ENCODE data around the gene ZNF649. TPM values are rescaled to one million over a fixed set of nuclear protein-coding genes. Genes with fewer than 3 reads are reported as not detected.
"Not testable (repeated sequence)": the region's sequence is repeated elsewhere in the genome, so short reads cannot be mapped to it uniquely, and the experiment has no call there.

The ZNF649 gene
- total and polyA plus RNA-seq, 2 experiments from 2014 or later: 3.8 to 5.8 TPM

GRCh38 chr19:51926426-51926783 is 21.6 kb upstream of the ZNF649 start:
- Histone ChIP-seq H4K20me1 (ENCODE audit: insufficient read depth) (no peaks in the 10 kb centered on the region), H3K9me3 (ENCODE audit: low read depth) (no peaks in the 10 kb centered on the region), H3K4me2 (ENCODE audit: unreplicated experiment) (peak overlapping the region; percentile 79), H3K9ac (peak overlapping the region; percentile 82), H3K4me1 (ENCODE audit: insufficient read depth) (no peaks in the 10 kb centered on the region), H2AFZ (peak overlapping the region; percentile 97), H3K4me3 (peak overlapping the region; percentile 93), H3K36me3 (ENCODE audit: low read depth) (peaks cover 7% of the 10 kb centered on the region; the same call in 1 of the 2 replicates), H3K79me2 (ENCODE audit: insufficient read depth) (peaks cover 17% of the 10 kb centered on the region), H3K9me2 (ENCODE audit: insufficient read depth) (no peaks in the 10 kb centered on the region), H3K27ac (no peak overlapping the region), H3F3A (ENCODE audit: insufficient read depth) (no peaks in the 10 kb centered on the region), H3K27me3 (replicated peaks; ENCODE audit: insufficient read depth) (no peaks in the 10 kb centered on the region)
- in situ Hi-C loops (cut with MboI): no loop called here
- DNase-seq: no peak
- TF ChIP-seq EZH2 (IDR thresholded peaks at IDR 0.05; ENCODE audit: insufficient read depth, poor library complexity, severe bottlenecking) (no peak), EZH2phosphoT487 (IDR thresholded peaks at IDR 0.05; ENCODE audit: insufficient read depth, low read depth) (no peak)
- WGBS, 2 experiments (ENCODE audit: low coverage in 1 of 2, low lambda C conversion rate in 2 of 2, missing lambda C conversion rate in 2 of 2): 29% methylated on average over 11 of the region's 11 CpGs

GRCh38 chr19:51921949-51922348 is 17.1 kb upstream of the ZNF649 start:
- no peaks in the 10 kb centered on the region for H3K79me2 ChIP-seq (ENCODE audit: insufficient read depth)
- H3K36me3 ChIP-seq (ENCODE audit: low read depth): no peaks in the 10 kb centered on the region
- H3K27ac ChIP-seq: no peak overlapping the region
- no peak for TF ChIP-seq EZH2 (IDR thresholded peaks at IDR 0.05; ENCODE audit: insufficient read depth, poor library complexity, severe bottlenecking)
- TF ChIP-seq EZH2phosphoT487 (IDR thresholded peaks at IDR 0.05; ENCODE audit: insufficient read depth, low read depth): no peak
- in situ Hi-C loops (cut with MboI): no loop called here
- no peak overlapping the region for H2AFZ ChIP-seq
- no peak overlapping the region for H3K9ac ChIP-seq
- H3F3A ChIP-seq (ENCODE audit: insufficient read depth): no peaks in the 10 kb centered on the region
- H3K4me2 ChIP-seq (ENCODE audit: unreplicated experiment): no peak overlapping the region
- H3K9me3 ChIP-seq (ENCODE audit: low read depth): no peaks in the 10 kb centered on the region
- 45 to 63% methylated on average over 8 of the region's 8 CpGs for WGBS, 2 experiments (ENCODE audit: low coverage in 1 of 2, low lambda C conversion rate in 2 of 2, missing lambda C conversion rate in 2 of 2)
- no peaks in the 10 kb centered on the region for H4K20me1 ChIP-seq (ENCODE audit: insufficient read depth)
- H3K4me3 ChIP-seq: no peak overlapping the region
- H3K4me1 ChIP-seq (ENCODE audit: insufficient read depth): no peaks in the 10 kb centered on the region
- H3K27me3 ChIP-seq (replicated peaks; ENCODE audit: insufficient read depth): no peaks in the 10 kb centered on the region
- no peak for DNase-seq
- no peaks in the 10 kb centered on the region for H3K9me2 ChIP-seq (ENCODE audit: insufficient read depth)

GRCh38 chr19:51919606-51920005 is 14.8 kb upstream of the ZNF649 start:
- H4K20me1 ChIP-seq (ENCODE audit: insufficient read depth): no peaks in the 10 kb centered on the region
- no peak overlapping the region for H3K4me3 ChIP-seq
- H3K27ac ChIP-seq: no peak overlapping the region
- WGBS, 2 experiments (ENCODE audit: low coverage in 1 of 2, low lambda C conversion rate in 2 of 2, missing lambda C conversion rate in 2 of 2): 60 to 62% methylated on average over 3 of the region's 3 CpGs
- TF ChIP-seq EZH2phosphoT487 (IDR thresholded peaks at IDR 0.05; ENCODE audit: insufficient read depth, low read depth): no peak
- TF ChIP-seq EZH2 (IDR thresholded peaks at IDR 0.05; ENCODE audit: insufficient read depth, poor library complexity, severe bottlenecking): no peak
- no peaks in the 10 kb centered on the region for H3K9me2 ChIP-seq (ENCODE audit: insufficient read depth)
- no peaks in the 10 kb centered on the region for H3K36me3 ChIP-seq (ENCODE audit: low read depth)
- H3K4me2 ChIP-seq (ENCODE audit: unreplicated experiment): no peak overlapping the region
- H3K27me3 ChIP-seq (replicated peaks; ENCODE audit: insufficient read depth): no peaks in the 10 kb centered on the region
- H2AFZ ChIP-seq: no peak overlapping the region
- no peaks in the 10 kb centered on the region for H3K79me2 ChIP-seq (ENCODE audit: insufficient read depth)
- no peaks in the 10 kb centered on the region for H3K4me1 ChIP-seq (ENCODE audit: insufficient read depth)
- no peaks in the 10 kb centered on the region for H3K9me3 ChIP-seq (ENCODE audit: low read depth)
- H3F3A ChIP-seq (ENCODE audit: insufficient read depth): no peaks in the 10 kb centered on the region
- H3K9ac ChIP-seq: no peak overlapping the region
- in situ Hi-C loops (cut with MboI): no loop called here
- DNase-seq: no peak

GRCh38 chr19:51916167-51916566 is 11.3 kb upstream of the ZNF649 start:
- no peak for DNase-seq

GRCh38 chr19:51915324-51915867 is 10.6 kb upstream of the ZNF649 start:
- WGBS, 2 experiments (ENCODE audit: low coverage in 1 of 2, low lambda C conversion rate in 2 of 2, missing lambda C conversion rate in 2 of 2): 23 to 26% methylated on average over 5 of the region's 5 CpGs
- H3K27me3 ChIP-seq (replicated peaks; ENCODE audit: insufficient read depth): no peaks in the 10 kb centered on the region
- H3K9me3 ChIP-seq (ENCODE audit: low read depth): no peaks in the 10 kb centered on the region
- no peaks in the 10 kb centered on the region for H3K36me3 ChIP-seq (ENCODE audit: low read depth)
- H3K4me2 ChIP-seq (ENCODE audit: unreplicated experiment): no peak overlapping the region
- H3K4me1 ChIP-seq (ENCODE audit: insufficient read depth): no peaks in the 10 kb centered on the region
- in situ Hi-C loops (cut with MboI): no loop called here
- no peaks in the 10 kb centered on the region for H3K79me2 ChIP-seq (ENCODE audit: insufficient read depth)
- no peaks in the 10 kb centered on the region for H3F3A ChIP-seq (ENCODE audit: insufficient read depth)
- no peak for DNase-seq
- no peaks in the 10 kb centered on the region for H3K9me2 ChIP-seq (ENCODE audit: insufficient read depth)
- H3K4me3 ChIP-seq: no peak overlapping the region
- no peak for TF ChIP-seq EZH2phosphoT487 (IDR thresholded peaks at IDR 0.05; ENCODE audit: insufficient read depth, low read depth)
- TF ChIP-seq EZH2 (IDR thresholded peaks at IDR 0.05; ENCODE audit: insufficient read depth, poor library complexity, severe bottlenecking): no peak
- H4K20me1 ChIP-seq (ENCODE audit: insufficient read depth): no peaks in the 10 kb centered on the region
- H2AFZ ChIP-seq: no peak overlapping the region
- no peak overlapping the region for H3K9ac ChIP-seq
- H3K27ac ChIP-seq: no peak overlapping the region

More at GRCh38 chr19:51916167-51916566, 11.3 kb upstream of the ZNF649 start:
- H3K9ac ChIP-seq: no peak overlapping the region
- H3K9me3 ChIP-seq (ENCODE audit: low read depth): no peaks in the 10 kb centered on the region
- H3F3A ChIP-seq (ENCODE audit: insufficient read depth): no peaks in the 10 kb centered on the region
- in situ Hi-C loops (cut with MboI): no loop called here
- no peaks in the 10 kb centered on the region for H3K79me2 ChIP-seq (ENCODE audit: insufficient read depth)
- H3K36me3 ChIP-seq (ENCODE audit: low read depth): no peaks in the 10 kb centered on the region
- H4K20me1 ChIP-seq (ENCODE audit: insufficient read depth): no peaks in the 10 kb centered on the region
- no peak for TF ChIP-seq EZH2phosphoT487 (IDR thresholded peaks at IDR 0.05; ENCODE audit: insufficient read depth, low read depth)
- no peak overlapping the region for H3K4me2 ChIP-seq (ENCODE audit: unreplicated experiment)
- H3K4me1 ChIP-seq (ENCODE audit: insufficient read depth): no peaks in the 10 kb centered on the region
- H3K9me2 ChIP-seq (ENCODE audit: insufficient read depth): no peaks in the 10 kb centered on the region
- H2AFZ ChIP-seq: no peak overlapping the region
- no peak overlapping the region for H3K4me3 ChIP-seq
- 43 to 50% methylated on average over 1 of the region's 1 CpG for WGBS, 2 experiments (ENCODE audit: low coverage in 1 of 2, low lambda C conversion rate in 2 of 2, missing lambda C conversion rate in 2 of 2)
- no peaks in the 10 kb centered on the region for H3K27me3 ChIP-seq (replicated peaks; ENCODE audit: insufficient read depth)
- H3K27ac ChIP-seq: no peak overlapping the region

GRCh38 chr19:51907981-51908380 is 3.2 kb upstream of the ZNF649 start:
- H3K27me3 ChIP-seq (replicated peaks; ENCODE audit: insufficient read depth); H3K4me2 ChIP-seq (ENCODE audit: unreplicated experiment); H3K27ac ChIP-seq; H4K20me1 ChIP-seq (ENCODE audit: insufficient read depth); H3F3A ChIP-seq (ENCODE audit: insufficient read depth); DNase-seq; H2AFZ ChIP-seq; H3K36me3 ChIP-seq (ENCODE audit: low read depth); H3K4me1 ChIP-seq (ENCODE audit: insufficient read depth); H3K9me2 ChIP-seq (ENCODE audit: insufficient read depth); H3K4me3 ChIP-seq; H3K9me3 ChIP-seq (ENCODE audit: low read depth); H3K9ac ChIP-seq; in situ Hi-C loops (cut with MboI): not testable (repeated sequence)
- 13 to 20% methylated on average over 5 of the region's 5 CpGs for WGBS, 2 experiments (ENCODE audit: low coverage in 1 of 2, low lambda C conversion rate in 2 of 2, missing lambda C conversion rate in 2 of 2)
- peaks cover 18% of the 10 kb centered on the region for H3K79me2 ChIP-seq (ENCODE audit: insufficient read depth)

GRCh38 chr19:51906108-51906507 is 1.3 kb upstream of the ZNF649 start:
- H3K27me3 ChIP-seq (replicated peaks; ENCODE audit: insufficient read depth); H3K36me3 ChIP-seq (ENCODE audit: low read depth); in situ Hi-C loops (cut with MboI); H3K9me3 ChIP-seq (ENCODE audit: low read depth); DNase-seq; H3K9me2 ChIP-seq (ENCODE audit: insufficient read depth); H3K27ac ChIP-seq; H3K4me2 ChIP-seq (ENCODE audit: unreplicated experiment); H3K4me3 ChIP-seq; H3K4me1 ChIP-seq (ENCODE audit: insufficient read depth); H3F3A ChIP-seq (ENCODE audit: insufficient read depth); H3K9ac ChIP-seq; H4K20me1 ChIP-seq (ENCODE audit: insufficient read depth): not testable (repeated sequence)
- 23 to 24% methylated on average over 9 of the region's 9 CpGs for WGBS, 2 experiments (ENCODE audit: low coverage in 1 of 2, low lambda C conversion rate in 2 of 2, missing lambda C conversion rate in 2 of 2)
- Histone ChIP-seq H3K79me2 (ENCODE audit: insufficient read depth) (peaks cover 37% of the 10 kb centered on the region), H2AFZ (peak overlapping the region; percentile 42; the same call in 1 of the 2 replicates)
